WTC11 (cell line): ENCODE data around the gene NOB1. TPM values are rescaled to one million over a fixed set of nuclear protein-coding genes. Genes with fewer than 3 reads are reported as not detected.
"Not testable (repeated sequence)": the region's sequence is repeated elsewhere in the genome, so short reads cannot be mapped to it uniquely, and the experiment has no call there.

Experiments
- ATAC-seq: fragments of 200-7000 bp; cut with Tn5 transposase; 2 replicates; pipeline ENCODE4 v1.10.0; 2021; ENCODE audit warnings: mild to moderate bottlenecking, moderate library complexity
- CTCF ChIA-PET: fragments of 300-600 bp; sonication (Branson Sonifier 250); formaldehyde crosslinking; loops from one replicate; lab custom pipeline; 2021; ENCODE audit warnings: antibody characterized with exemption; lab: Charles Lee
- POLR2A ChIA-PET: fragments of 350-600 bp; sonication (Branson Sonifier 250); formaldehyde crosslinking; loops from one replicate; lab custom pipeline; 2021; ENCODE audit warnings: antibody characterized with exemption; lab: Charles Lee
- DNase-seq: peaks from one replicate; pipeline ENCODE4 v3.0.0; 2021; ENCODE audit warnings: low spot score
- H3K27ac Mint-ChIP-seq: 2 replicates; pipeline ENCODE4 v1.8.0; 2021; ENCODE audit warnings: mixed read lengths
- H3K27me3 Mint-ChIP-seq: 2 replicates; pipeline ENCODE4 v1.8.0; 2021; ENCODE audit warnings: low read depth, mild to moderate bottlenecking, moderate library complexity, mixed read lengths
- H3K36me3 Mint-ChIP-seq: 2 replicates; pipeline ENCODE4 v1.8.0; 2021; ENCODE audit warnings: mixed read lengths
- H3K4me1 Mint-ChIP-seq: 2 replicates; pipeline ENCODE4 v1.8.0; 2022; ENCODE audit warnings: mixed read lengths
- H3K4me3 Mint-ChIP-seq: 2 replicates; pipeline ENCODE4 v1.8.0; 2021; ENCODE audit warnings: mild to moderate bottlenecking, moderate library complexity, mixed read lengths
- H3K9me3 Mint-ChIP-seq: 2 replicates; pipeline ENCODE4 v1.8.0; 2021; ENCODE audit warnings: mixed read lengths
- AFF4 ChIP-seq: sonication (generic); formaldehyde crosslinking; IDR thresholded peaks from 2 replicates; pipeline ENCODE4 v1.8.1; 2023; ENCODE audit warnings: mild to moderate bottlenecking, missing genetic modification reagents, borderline replicate concordance
- CBFB ChIP-seq: sonication (generic); formaldehyde crosslinking; IDR thresholded peaks from 2 replicates; pipeline ENCODE4 v1.8.1; 2022; ENCODE audit warnings: mild to moderate bottlenecking, low read depth, missing genetic modification reagents
- CREB1 ChIP-seq: sonication (generic); formaldehyde crosslinking; IDR thresholded peaks from 2 replicates; pipeline ENCODE4 v1.8.0; 2023; ENCODE audit warnings: mild to moderate bottlenecking, missing genetic modification reagents
- CTCF ChIP-seq: fragments of 200-600 bp; IDR thresholded peaks from 2 replicates; pipeline ENCODE4 v1.8.0; 2022; ENCODE audit warnings: antibody characterized with exemption
- EMX1 ChIP-seq: fragments of 250-450 bp; sonication (Bioruptor Pico); IDR thresholded peaks from 2 replicates; pipeline ENCODE4 v1.8.0; 2021; ENCODE audit warnings: mild to moderate bottlenecking
- FOXK1 ChIP-seq: sonication (generic); formaldehyde crosslinking; IDR thresholded peaks from 2 replicates; pipeline ENCODE4 v1.8.0; 2022; ENCODE audit warnings: mild to moderate bottlenecking, moderate library complexity, missing genetic modification reagents
- HMGA2 ChIP-seq: fragments of 250-450 bp; sonication (Bioruptor Pico); IDR thresholded peaks from 2 replicates; pipeline ENCODE4 v1.4.0; 2021; ENCODE audit warnings: mild to moderate bottlenecking, moderate library complexity
- IRF1 ChIP-seq: sonication (generic); formaldehyde crosslinking; IDR thresholded peaks from 2 replicates; pipeline ENCODE4 v1.8.0; 2023; ENCODE audit warnings: missing genetic modification reagents
- MYBL2 ChIP-seq: sonication (generic); formaldehyde crosslinking; IDR thresholded peaks from 2 replicates; pipeline ENCODE4 v1.8.1; 2023; ENCODE audit warnings: mild to moderate bottlenecking, moderate library complexity, missing genetic modification reagents
- TP53 ChIP-seq: sonication (generic); formaldehyde crosslinking; IDR thresholded peaks from 2 replicates; pipeline ENCODE4 v1.8.1; 2023; ENCODE audit warnings: mild to moderate bottlenecking, missing genetic modification reagents
- ZNF121 ChIP-seq: sonication (generic); formaldehyde crosslinking; IDR thresholded peaks from 2 replicates; pipeline ENCODE4 v1.8.0; 2023; ENCODE audit warnings: missing genetic modification reagents
- ZNF263 ChIP-seq: sonication (generic); formaldehyde crosslinking; IDR thresholded peaks from 2 replicates; pipeline ENCODE4 v1.8.1; 2022; ENCODE audit warnings: low read depth, mild to moderate bottlenecking, moderate library complexity, missing genetic modification reagents
- ZNF317 ChIP-seq: sonication (generic); formaldehyde crosslinking; IDR thresholded peaks from 2 replicates; pipeline ENCODE4 v1.8.1; 2023; ENCODE audit warnings: low read depth, mild to moderate bottlenecking, moderate library complexity, missing genetic modification reagents, borderline replicate concordance
- ZNF671 ChIP-seq: fragments of 250-450 bp; sonication (Bioruptor Pico); IDR thresholded peaks from 2 replicates; pipeline ENCODE4 v1.8.0; 2021; ENCODE audit warnings: mild to moderate bottlenecking
- total RNA-seq: library from RNA; stranded (reverse); gene quantifications from 3 replicates; pipeline ENCODE4 v1.2.3, GENCODE V29; 2021
- TF ChIP-seq, protein P1 (sequence below): sonication (generic); formaldehyde crosslinking; IDR thresholded peaks from 2 replicates; pipeline ENCODE4 v1.8.0; 2023; ENCODE audit warnings: mild to moderate bottlenecking, missing genetic modification reagents
- TF ChIP-seq, protein P2 (sequence below): sonication (generic); formaldehyde crosslinking; IDR thresholded peaks from 2 replicates; pipeline ENCODE4 v1.8.0; 2022; ENCODE audit warnings: mild to moderate bottlenecking, missing genetic modification reagents

NOB1 gene
- total RNA-seq, 1 experiment from 2014 or later: 88.0 TPM

GRCh38 chr16:69741519-69741918, 13.2 kb downstream of the NOB1 start (continued):
- TF ChIP-seq AFF4 (no peak), EMX1 (CRISPR knock-in tag) (no peak)
- TF ChIP-seq, protein P1, sequence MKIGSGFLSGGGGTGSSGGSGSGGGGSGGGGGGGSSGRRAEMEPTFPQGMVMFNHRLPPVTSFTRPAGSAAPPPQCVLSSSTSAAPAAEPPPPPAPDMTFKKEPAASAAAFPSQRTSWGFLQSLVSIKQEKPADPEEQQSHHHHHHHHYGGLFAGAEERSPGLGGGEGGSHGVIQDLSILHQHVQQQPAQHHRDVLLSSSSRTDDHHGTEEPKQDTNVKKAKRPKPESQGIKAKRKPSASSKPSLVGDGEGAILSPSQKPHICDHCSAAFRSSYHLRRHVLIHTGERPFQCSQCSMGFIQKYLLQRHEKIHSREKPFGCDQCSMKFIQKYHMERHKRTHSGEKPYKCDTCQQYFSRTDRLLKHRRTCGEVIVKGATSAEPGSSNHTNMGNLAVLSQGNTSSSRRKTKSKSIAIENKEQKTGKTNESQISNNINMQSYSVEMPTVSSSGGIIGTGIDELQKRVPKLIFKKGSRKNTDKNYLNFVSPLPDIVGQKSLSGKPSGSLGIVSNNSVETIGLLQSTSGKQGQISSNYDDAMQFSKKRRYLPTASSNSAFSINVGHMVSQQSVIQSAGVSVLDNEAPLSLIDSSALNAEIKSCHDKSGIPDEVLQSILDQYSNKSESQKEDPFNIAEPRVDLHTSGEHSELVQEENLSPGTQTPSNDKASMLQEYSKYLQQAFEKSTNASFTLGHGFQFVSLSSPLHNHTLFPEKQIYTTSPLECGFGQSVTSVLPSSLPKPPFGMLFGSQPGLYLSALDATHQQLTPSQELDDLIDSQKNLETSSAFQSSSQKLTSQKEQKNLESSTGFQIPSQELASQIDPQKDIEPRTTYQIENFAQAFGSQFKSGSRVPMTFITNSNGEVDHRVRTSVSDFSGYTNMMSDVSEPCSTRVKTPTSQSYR: no peak

- no peak overlapping the region for H3K27ac Mint-ChIP-seq
- no peaks in the 10 kb centered on the region for H3K27me3 Mint-ChIP-seq
- no peak overlapping the region for H3K4me3 Mint-ChIP-seq
- POLR2A ChIA-PET: no interaction called here
- H3K36me3 Mint-ChIP-seq: no peaks in the 10 kb centered on the region
- TF ChIP-seq ZNF263 (CRISPR knock-in tag): no peak
- TF ChIP-seq, all 79 proteins: peak for 0
- peaks cover 17% of the 10 kb centered on the region for H3K4me1 Mint-ChIP-seq
- ATAC-seq: no peak
- H3K9me3 Mint-ChIP-seq: no peaks in the 10 kb centered on the region
- CTCF ChIA-PET: interaction anchor here (1.0 kb wide), 1 partner anchor 23 kb away, joined by 4 read pairs; the partner anchor contains the start of gene NOB1
- no peak for DNase-seq
Observed at GRCh38 chr16:69732101-69732500, 22.6 kb downstream of the NOB1 start.

DNA sequence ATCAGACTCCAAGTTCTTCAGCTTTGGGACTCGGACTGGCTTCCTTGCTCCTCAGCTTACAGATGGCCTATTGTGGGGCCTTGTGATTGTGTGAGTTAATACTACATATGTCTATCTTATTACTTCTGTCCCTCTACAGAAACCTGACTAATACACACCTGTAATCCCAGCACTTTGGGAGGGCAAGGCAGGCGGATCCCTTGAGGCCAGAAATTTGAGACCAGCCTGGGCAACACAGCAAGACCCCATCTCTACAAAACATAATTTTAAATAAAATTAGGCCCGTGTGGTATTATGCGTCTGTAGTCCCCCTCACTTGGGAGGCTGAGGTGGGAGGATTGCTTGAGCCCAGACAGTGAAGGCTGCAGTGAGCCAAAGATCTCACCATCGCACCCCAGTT, 23.4 kb downstream of the NOB1 start:
- POLR2A ChIA-PET, H3K27me3 Mint-ChIP-seq, CTCF ChIA-PET, H3K36me3 Mint-ChIP-seq, ATAC-seq, H3K27ac Mint-ChIP-seq, DNase-seq, H3K9me3 Mint-ChIP-seq, H3K4me3 Mint-ChIP-seq: not testable (repeated sequence)
- peak; percentile 49; the same call in 1 of the 2 replicates for TF ChIP-seq ZNF121
- H3K4me1 Mint-ChIP-seq: peaks cover 24% of the 10 kb centered on the region

GRCh38 chr16:69729030-69729429, 25.7 kb downstream of the NOB1 start:
- H3K27me3 Mint-ChIP-seq, POLR2A ChIA-PET, H3K4me3 Mint-ChIP-seq, DNase-seq, H3K27ac Mint-ChIP-seq, H3K36me3 Mint-ChIP-seq, ATAC-seq, H3K9me3 Mint-ChIP-seq: not testable (repeated sequence)
- TF ChIP-seq ZNF121: peak; percentile 92
- peaks cover 38% of the 10 kb centered on the region for H3K4me1 Mint-ChIP-seq
- CTCF ChIA-PET: interaction anchor here (1.3 to 5.5 kb wide), 2 partner anchors 20 to 25 kb away, joined by 5 to 31 read pairs; partner anchors contain the start of gene NOB1

GRCh38 chr16:69727916-69728270, 26.8 kb downstream of the NOB1 start:
- Mint-ChIP-seq H3K4me1 (peaks cover 38% of the 10 kb centered on the region), H3K4me3 (peak overlapping the region; percentile 91), H3K9me3 (no peaks in the 10 kb centered on the region), H3K27ac (peak overlapping the region; percentile 99; the same call in 1 of the 2 replicates), H3K27me3 (no peaks in the 10 kb centered on the region), H3K36me3 (no peaks in the 10 kb centered on the region)
- TF ChIP-seq MYBL2 (CRISPR knock-in tag): no peak
- no peak for TF ChIP-seq IRF1 (CRISPR knock-in tag)
- no peak for TF ChIP-seq CREB1
- TF ChIP-seq CBFB (CRISPR knock-in tag): no peak
- no peak for TF ChIP-seq FOXK1
- no peak for TF ChIP-seq ZNF317
- no peak for TF ChIP-seq CTCF
- TF ChIP-seq HMGA2 (CRISPR knock-in tag): no peak
- no peak for TF ChIP-seq TP53 (CRISPR knock-in tag)
- TF ChIP-seq, protein P2, sequence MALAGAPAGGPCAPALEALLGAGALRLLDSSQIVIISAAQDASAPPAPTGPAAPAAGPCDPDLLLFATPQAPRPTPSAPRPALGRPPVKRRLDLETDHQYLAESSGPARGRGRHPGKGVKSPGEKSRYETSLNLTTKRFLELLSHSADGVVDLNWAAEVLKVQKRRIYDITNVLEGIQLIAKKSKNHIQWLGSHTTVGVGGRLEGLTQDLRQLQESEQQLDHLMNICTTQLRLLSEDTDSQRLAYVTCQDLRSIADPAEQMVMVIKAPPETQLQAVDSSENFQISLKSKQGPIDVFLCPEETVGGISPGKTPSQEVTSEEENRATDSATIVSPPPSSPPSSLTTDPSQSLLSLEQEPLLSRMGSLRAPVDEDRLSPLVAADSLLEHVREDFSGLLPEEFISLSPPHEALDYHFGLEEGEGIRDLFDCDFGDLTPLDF (CRISPR knock-in tag): no peak
- TF ChIP-seq ZNF671 (CRISPR knock-in tag): no peak
- CTCF ChIA-PET: interaction anchor here (1.3 to 5.5 kb wide), 5 partner anchors 18 to 330 kb away, joined by 3 to 31 read pairs (median 5); partner anchors contain the start of gene NOB1
- POLR2A ChIA-PET: interaction anchor here (1.2 kb wide), 1 partner anchor 9 kb away, joined by 3 read pairs; no protein-coding TSS in a partner anchor
- DNase-seq: no peak
- no peak for ATAC-seq
